HG03060 (cell line): ENCODE data around the gene NHS.

Experiments
- ATAC-seq: cut with Tn5 transposase; IDR thresholded peaks from one replicate; pipeline ENCODE4 v1.9.1; 2021; ENCODE audit warnings: low read depth, moderate number of reproducible peaks; ENCODE audit not compliant: unreplicated experiment

Gene NHS

GRCh38 chrX:17374619-17375366 is at the start of gene NHS:
TSS of gene NHS (plus strand) at chrX:17375200. CDS start at chrX:17375758, 558 bp downstream.
- no peak for ATAC-seq

- no peak for ATAC-seq
Observed at GRCh38 chrX:17328837-17329236, 46.2 kb upstream of the NHS start.

GRCh38 chrX:17336377-17336776 is 38.6 kb upstream of the NHS start:
- ATAC-seq, result no peak

GRCh38 chrX:17355976-17356375 is 19.0 kb upstream of the NHS start:
- ATAC-seq, result no peak

- ATAC-seq, result no peak
Observed at GRCh38 chrX:17359500-17359899, 15.5 kb upstream of the NHS start.

GRCh38 chrX:17361620-17362019 is 13.4 kb upstream of the NHS start:
- no peak for ATAC-seq

- no peak for ATAC-seq
Observed at GRCh38 chrX:17368002-17368401, 7.0 kb upstream of the NHS start.

GRCh38 chrX:17369309-17369708 is 5.7 kb upstream of the NHS start:
- ATAC-seq, result no peak

GRCh38 chrX:17370191-17370590 is 4.8 kb upstream of the NHS start:
- ATAC-seq, result no peak

- no peak for ATAC-seq
Observed at GRCh38 chrX:17372052-17372451, 2.9 kb upstream of the NHS start.

GRCh38 chrX:17373337-17373736 is 1.7 kb upstream of the NHS start:
- ATAC-seq, result no peak

GRCh38 chrX:17375367-17375636 is 302 bp downstream of the NHS start:
- ATAC-seq, result no peak

- no peak for ATAC-seq
Observed at GRCh38 chrX:17375637-17376430, 834 bp downstream of the NHS start.

GRCh38 chrX:17376431-17377077 is 1.6 kb downstream of the NHS start:
- no peak for ATAC-seq

GRCh38 chrX:17377091-17377717 is 2.2 kb downstream of the NHS start:
- no peak for ATAC-seq

GRCh38 chrX:17377795-17378194 is 2.8 kb downstream of the NHS start:
- ATAC-seq, result no peak

- ATAC-seq, result no peak
Observed at GRCh38 chrX:17380221-17380620, 5.2 kb downstream of the NHS start.

GRCh38 chrX:17390419-17390850 is 15.4 kb downstream of the NHS start:
- ATAC-seq, result no peak

GRCh38 chrX:17395154-17395553 is 20.2 kb downstream of the NHS start:
- ATAC-seq, result no peak

- no peak for ATAC-seq
Observed at GRCh38 chrX:17397074-17397473, 22.1 kb downstream of the NHS start.

GRCh38 chrX:17403189-17403691 is 28.2 kb downstream of the NHS start:
- no peak for ATAC-seq
